DOHH2 (cell line): ENCODE data around the gene MTM1.

Experiments used
- H3F3A ChIP-seq: fragments of 200-600 bp; sonication (generic), shearing (Covaris generic); 2 replicates; pipeline ENCODE4 v1.6.0; 2016; ENCODE audit warnings: antibody characterized with exemption, mild to moderate bottlenecking; ENCODE audit not compliant: control insufficient read depth, insufficient read depth
- H3K27ac ChIP-seq: fragments of 200-600 bp; sonication (generic); 2 replicates; pipeline ENCODE4 v1.5.1; 2014; ENCODE audit warnings: low read depth, mild to moderate bottlenecking, low read length, moderate library complexity
- H3K27me3 ChIP-seq: fragments of 200-600 bp; sonication (generic); 2 replicates; pipeline ENCODE4 v1.6.1; 2014; ENCODE audit warnings: mild to moderate bottlenecking, low read length, mixed read lengths; ENCODE audit not compliant: control insufficient read depth
- H3K36me3 ChIP-seq: fragments of 200-600 bp; sonication (generic); 2 replicates; pipeline ENCODE4 v1.6.1; 2014; ENCODE audit warnings: mild to moderate bottlenecking, low read length, moderate library complexity, mixed read lengths; ENCODE audit not compliant: control insufficient read depth
- H3K4me1 ChIP-seq: fragments of 200-600 bp; sonication (generic); 2 replicates; pipeline ENCODE4 v1.6.1; 2014; ENCODE audit warnings: mild to moderate bottlenecking, low read length, mixed read lengths; ENCODE audit not compliant: control insufficient read depth
- H3K4me2 ChIP-seq: fragments of 200-600 bp; sonication (generic); 2 replicates; pipeline ENCODE4 v1.6.0; 2014; ENCODE audit warnings: mild to moderate bottlenecking, low read length, moderate library complexity
- H3K4me3 ChIP-seq: fragments of 200-600 bp; sonication (generic); 2 replicates; pipeline ENCODE4 v1.5.1; 2014; ENCODE audit warnings: mild to moderate bottlenecking, low read length, mixed read lengths
- H3K79me2 ChIP-seq: fragments of 200-600 bp; sonication (generic); 2 replicates; pipeline ENCODE4 v1.6.1; 2014; ENCODE audit warnings: mild to moderate bottlenecking, low read length, mixed read lengths; ENCODE audit not compliant: control insufficient read depth
- H3K9me2 ChIP-seq: fragments of 200-600 bp; sonication (generic); replicated peaks from 2 replicates; pipeline ENCODE4 v1.6.1; 2014; ENCODE audit warnings: mild to moderate bottlenecking, low read length, mixed read lengths; ENCODE audit not compliant: control insufficient read depth
- H3K9me3 ChIP-seq: fragments of 200-600 bp; sonication (generic); 2 replicates; pipeline ENCODE4 v1.6.1; 2014; ENCODE audit warnings: antibody characterized with exemption, low read length, mixed read lengths; ENCODE audit not compliant: control insufficient read depth, insufficient read depth
- H4K20me1 ChIP-seq: fragments of 200-600 bp; sonication (generic); 2 replicates; pipeline ENCODE4 v1.6.0; 2014; ENCODE audit warnings: low read depth, mild to moderate bottlenecking, antibody characterized with exemption, low read length, moderate library complexity; ENCODE audit not compliant: control insufficient read depth, insufficient read depth
- CTCF ChIP-seq: fragments of 200-600 bp; sonication (generic); IDR thresholded peaks from one replicate; pipeline ENCODE4 v1.5.1; 2014; ENCODE audit warnings: antibody characterized with exemption, mild to moderate bottlenecking, low read depth, low read length; ENCODE audit not compliant: poor library complexity, severe bottlenecking
- EZH2phosphoT487 ChIP-seq: fragments of 200-600 bp; sonication (generic); IDR thresholded peaks from 2 replicates; pipeline ENCODE4 v1.6.1; 2017; ENCODE audit warnings: borderline replicate concordance, mild to moderate bottlenecking, antibody characterized with exemption, low read length, moderate library complexity, mixed read lengths

Gene MTM1

DNA sequence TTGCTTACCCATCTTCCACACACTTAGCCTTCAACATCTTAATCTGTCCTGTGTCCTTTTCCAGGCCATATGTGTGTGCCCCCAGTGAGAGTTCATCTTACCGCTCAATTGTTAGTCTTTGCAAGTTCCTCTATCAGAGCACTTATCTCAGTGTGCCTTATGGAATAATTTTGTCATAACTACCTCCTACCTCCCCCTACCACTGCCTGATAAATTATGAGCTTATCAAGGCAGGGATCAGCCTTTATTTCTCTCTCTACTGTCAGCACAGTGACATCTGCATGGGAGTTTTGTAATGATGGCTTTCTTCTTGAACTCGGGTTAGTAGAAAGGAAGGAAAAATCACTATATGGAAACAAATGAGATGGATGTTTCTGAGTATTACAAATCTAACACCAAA is 53.2 kb downstream of the MTM1 start:
- H3F3A ChIP-seq = no peaks in the 10 kb centered on the region
- H3K4me3 ChIP-seq = no peak overlapping the region
- H3K9me3 ChIP-seq = no peaks in the 10 kb centered on the region
- no peaks in the 10 kb centered on the region for H3K79me2 ChIP-seq
- TF ChIP-seq EZH2phosphoT487 (no peak), CTCF (no peak)
- no peaks in the 10 kb centered on the region for H3K9me2 ChIP-seq
- H3K36me3 ChIP-seq = no peaks in the 10 kb centered on the region
- H4K20me1 ChIP-seq = no peaks in the 10 kb centered on the region
- H3K27ac ChIP-seq = no peak overlapping the region
- no peaks in the 10 kb centered on the region for H3K4me1 ChIP-seq
- no peak overlapping the region for H3K4me2 ChIP-seq
- H3K27me3 ChIP-seq = no peaks in the 10 kb centered on the region

- no peaks in the 10 kb centered on the region for H4K20me1 ChIP-seq
- H3K9me3 ChIP-seq = no peaks in the 10 kb centered on the region
- TF ChIP-seq EZH2phosphoT487 (no peak), CTCF (no peak)
- H3K4me1 ChIP-seq = no peaks in the 10 kb centered on the region
- H3K27ac ChIP-seq = no peak overlapping the region
- no peaks in the 10 kb centered on the region for H3K9me2 ChIP-seq
- H3K4me3 ChIP-seq = no peak overlapping the region
- H3K4me2 ChIP-seq = no peak overlapping the region
- no peaks in the 10 kb centered on the region for H3K27me3 ChIP-seq
- no peaks in the 10 kb centered on the region for H3K36me3 ChIP-seq
- H3K79me2 ChIP-seq = no peaks in the 10 kb centered on the region
- H3F3A ChIP-seq = no peaks in the 10 kb centered on the region
Observed at GRCh38 chrX:150623583-150623982, 55.2 kb downstream of the MTM1 start.

DNA sequence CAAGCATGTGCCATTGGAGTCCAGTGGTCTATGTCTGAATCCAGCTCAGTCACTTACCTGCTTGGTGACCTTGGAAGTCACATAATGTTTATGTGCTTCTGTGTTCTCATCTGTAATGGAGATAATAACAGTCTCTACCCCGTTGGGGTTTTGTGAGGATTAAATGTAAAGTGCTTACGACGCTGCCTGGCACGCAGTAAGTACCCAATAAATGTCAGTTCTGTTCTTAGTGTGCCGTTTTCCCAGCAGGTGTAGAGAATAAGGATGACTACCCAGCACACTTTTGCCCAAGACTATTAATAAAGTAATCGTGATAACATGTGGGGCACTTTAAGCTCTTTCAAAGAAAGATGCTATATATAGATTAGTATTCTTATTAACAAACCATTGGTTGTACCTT is 56.7 kb downstream of the MTM1 start:
- TF ChIP-seq CTCF (no peak), EZH2phosphoT487 (no peak)
- no peaks in the 10 kb centered on the region for H3K27me3 ChIP-seq
- H3K4me1 ChIP-seq = no peaks in the 10 kb centered on the region
- H3K9me2 ChIP-seq = no peaks in the 10 kb centered on the region
- H3F3A ChIP-seq = no peaks in the 10 kb centered on the region
- H3K4me3 ChIP-seq = no peak overlapping the region
- no peaks in the 10 kb centered on the region for H3K79me2 ChIP-seq
- H3K9me3 ChIP-seq = no peaks in the 10 kb centered on the region
- no peak overlapping the region for H3K4me2 ChIP-seq
- no peaks in the 10 kb centered on the region for H4K20me1 ChIP-seq
- H3K27ac ChIP-seq = no peak overlapping the region
- H3K36me3 ChIP-seq = no peaks in the 10 kb centered on the region

GRCh38 chrX:150625875-150626274 is 57.5 kb downstream of the MTM1 start:
- H3K36me3 ChIP-seq = 0 out of 2 replicates have a peak, but pooled peaks cover 3% of the 10 kb centered on the region
- H3K9me3 ChIP-seq = no peaks in the 10 kb centered on the region
- no peaks in the 10 kb centered on the region for H4K20me1 ChIP-seq
- no peaks in the 10 kb centered on the region for H3K9me2 ChIP-seq
- no peaks in the 10 kb centered on the region for H3K79me2 ChIP-seq
- H3K4me2 ChIP-seq = no peak overlapping the region
- no peaks in the 10 kb centered on the region for H3F3A ChIP-seq
- H3K4me1 ChIP-seq = no peaks in the 10 kb centered on the region
- no peaks in the 10 kb centered on the region for H3K27me3 ChIP-seq
- TF ChIP-seq CTCF (no peak), EZH2phosphoT487 (no peak)
- H3K27ac ChIP-seq = no peak overlapping the region
- no peak overlapping the region for H3K4me3 ChIP-seq
